HFF-Myc (cell line): ENCODE measurements around the gene GSTT2B.
"Not testable (repeated sequence)": the region's sequence is repeated elsewhere in the genome, so short reads cannot be mapped to it uniquely, and the experiment has no call there.

Experiments
- DNase-seq: peaks from one replicate; pipeline ENCODE4 v3.0.0-alpha.2; 2011; ENCODE audit warnings: low read depth; ENCODE audit errors: extremely low read depth
- H3K4me3 ChIP-seq: replicated peaks from 2 replicates; pipeline ENCODE4 v1.5.1; 2011; ENCODE audit warnings: low read depth, mild to moderate bottlenecking, control low read depth, low read length
- TF ChIP-seq, protein P1 (sequence below): IDR thresholded peaks from 2 replicates; pipeline ENCODE4 v1.5.1; 2012; ENCODE audit warnings: mild to moderate bottlenecking, low read depth, low read length, control low read depth; ENCODE audit errors: missing control alignments

The GSTT2B gene

DNA sequence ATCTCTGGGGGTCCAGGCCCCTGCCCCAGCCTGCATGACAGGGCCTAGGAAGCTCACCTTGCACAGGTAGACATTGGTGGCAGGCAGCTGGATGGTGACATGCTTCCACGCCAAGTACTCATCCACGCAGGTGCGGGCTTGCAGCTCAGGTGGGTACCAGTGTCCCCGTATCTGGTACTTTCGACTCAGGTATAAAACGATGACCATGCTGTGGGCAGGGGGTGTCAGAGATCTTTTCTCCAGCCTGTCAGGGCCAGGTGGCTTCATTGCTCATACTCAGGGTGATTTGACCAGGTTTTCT, 45.9 kb upstream of the GSTT2B start:
- H3K4me3 ChIP-seq, result no peak overlapping the region
- DNase-seq, result no peak
- TF ChIP-seq, protein P1, sequence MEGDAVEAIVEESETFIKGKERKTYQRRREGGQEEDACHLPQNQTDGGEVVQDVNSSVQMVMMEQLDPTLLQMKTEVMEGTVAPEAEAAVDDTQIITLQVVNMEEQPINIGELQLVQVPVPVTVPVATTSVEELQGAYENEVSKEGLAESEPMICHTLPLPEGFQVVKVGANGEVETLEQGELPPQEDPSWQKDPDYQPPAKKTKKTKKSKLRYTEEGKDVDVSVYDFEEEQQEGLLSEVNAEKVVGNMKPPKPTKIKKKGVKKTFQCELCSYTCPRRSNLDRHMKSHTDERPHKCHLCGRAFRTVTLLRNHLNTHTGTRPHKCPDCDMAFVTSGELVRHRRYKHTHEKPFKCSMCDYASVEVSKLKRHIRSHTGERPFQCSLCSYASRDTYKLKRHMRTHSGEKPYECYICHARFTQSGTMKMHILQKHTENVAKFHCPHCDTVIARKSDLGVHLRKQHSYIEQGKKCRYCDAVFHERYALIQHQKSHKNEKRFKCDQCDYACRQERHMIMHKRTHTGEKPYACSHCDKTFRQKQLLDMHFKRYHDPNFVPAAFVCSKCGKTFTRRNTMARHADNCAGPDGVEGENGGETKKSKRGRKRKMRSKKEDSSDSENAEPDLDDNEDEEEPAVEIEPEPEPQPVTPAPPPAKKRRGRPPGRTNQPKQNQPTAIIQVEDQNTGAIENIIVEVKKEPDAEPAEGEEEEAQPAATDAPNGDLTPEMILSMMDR, result no peak

DNA sequence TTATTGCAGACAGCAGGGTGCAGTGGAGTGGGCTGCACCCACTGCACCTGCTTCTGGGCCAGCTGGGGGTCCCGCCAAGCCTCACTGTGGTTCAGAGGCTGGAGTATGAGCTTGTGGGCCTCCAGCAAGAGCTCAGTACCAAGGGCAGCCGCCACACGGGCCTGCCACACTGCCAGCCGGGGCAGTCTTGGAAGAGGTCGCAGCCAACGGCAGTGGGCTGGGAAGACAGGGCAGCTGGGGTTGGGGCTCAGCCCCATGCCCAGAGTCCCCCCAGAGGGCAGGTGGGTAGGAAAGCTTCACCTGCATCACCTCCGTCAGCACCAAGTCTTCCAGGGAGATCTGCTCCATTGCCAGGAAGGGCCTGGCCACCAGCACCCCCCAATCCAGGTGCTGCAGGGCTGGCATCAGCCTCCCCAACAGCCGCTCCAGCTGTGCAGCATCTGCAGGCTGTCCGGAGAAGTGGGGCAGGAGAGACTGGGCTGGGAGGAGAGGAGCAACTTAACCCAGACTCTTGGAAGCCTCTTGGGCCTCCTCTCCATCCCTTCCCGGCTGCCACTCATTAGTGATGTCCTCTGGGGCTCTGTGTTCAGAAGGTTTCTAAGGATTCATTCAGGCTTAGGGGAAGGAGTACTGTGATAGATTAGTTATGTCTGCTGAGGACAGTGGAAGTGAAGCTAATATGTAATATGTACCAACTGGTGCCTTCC, 45.4 kb upstream of the GSTT2B start:
- DNase-seq, result no peak
- H3K4me3 ChIP-seq, result no peak overlapping the region
- TF ChIP-seq, protein P1, result no peak

DNA sequence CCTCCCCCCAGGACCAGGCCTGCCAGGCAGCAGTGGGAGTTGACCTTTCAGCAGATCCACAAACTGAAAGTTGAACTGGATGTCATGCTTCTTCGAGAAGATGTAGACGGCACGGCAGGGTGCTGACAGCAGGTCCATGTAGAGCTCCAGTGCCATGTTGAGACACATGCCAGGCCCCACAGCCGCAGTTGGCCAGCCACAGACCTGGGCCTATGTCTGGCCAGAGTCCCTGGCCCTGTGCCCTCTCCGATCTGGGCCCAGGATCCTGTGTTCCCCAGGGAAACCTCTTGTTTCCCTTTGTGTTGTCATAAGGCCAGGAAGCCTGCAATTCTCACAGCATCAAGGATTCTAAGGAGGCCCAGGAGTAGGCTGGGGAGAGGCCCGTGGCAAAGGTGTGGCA, 44.2 kb upstream of the GSTT2B start, which contains the start of gene GSTT4:
GSTT4 (minus strand) TSS at position 253 of the 400 bp plus-strand sequence; CDS start at position 156, 97 bp downstream.
- DNase-seq, result no peak
- TF ChIP-seq, protein P1, result no peak
- H3K4me3 ChIP-seq, result no peak within 1 kb of the TSS

DNA sequence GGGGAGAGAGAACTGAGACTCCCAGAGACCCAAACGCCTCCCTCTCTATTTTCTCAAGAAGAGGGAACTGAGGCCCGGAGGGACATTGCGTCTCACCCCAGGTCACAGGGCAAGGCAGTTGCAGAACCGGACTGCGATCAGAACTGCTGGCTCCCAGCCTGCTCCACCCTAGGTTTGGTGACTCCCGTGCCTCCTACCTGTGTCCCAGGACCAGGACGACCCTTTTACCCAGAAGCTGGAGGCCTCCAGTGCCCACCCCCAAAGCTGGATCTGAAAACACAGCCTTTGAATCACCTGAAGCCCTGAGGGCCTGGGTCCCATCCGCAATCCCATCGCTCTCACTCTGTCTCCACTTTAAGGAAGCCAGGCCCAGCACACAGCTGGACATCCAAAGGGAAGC, 42.9 kb upstream of the GSTT2B start:
- no peak for DNase-seq
- TF ChIP-seq, protein P1, result no peak
- H3K4me3 ChIP-seq, result no peak overlapping the region

DNA sequence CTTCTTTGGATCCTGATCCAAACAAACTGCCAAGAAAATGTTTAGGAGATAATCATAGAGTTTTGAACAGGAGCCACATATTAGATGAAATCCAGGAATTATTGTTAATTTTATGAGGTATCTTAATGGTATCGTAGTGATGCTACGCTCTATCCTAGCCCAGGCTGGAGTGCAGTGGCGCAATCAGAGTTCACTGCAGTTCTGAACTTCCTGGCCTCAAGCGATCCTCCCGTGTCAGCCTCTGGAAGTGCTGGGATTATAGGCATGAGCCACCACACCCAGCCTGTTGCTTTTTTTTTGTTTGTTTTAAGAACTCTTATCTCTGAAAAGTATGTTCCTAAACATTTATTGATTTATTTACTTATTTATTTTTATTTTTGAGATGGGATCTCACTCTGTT, 41.9 kb upstream of the GSTT2B start:
- DNase-seq, result no peak
- no peak overlapping the region for H3K4me3 ChIP-seq
- TF ChIP-seq, protein P1, result no peak

DNA sequence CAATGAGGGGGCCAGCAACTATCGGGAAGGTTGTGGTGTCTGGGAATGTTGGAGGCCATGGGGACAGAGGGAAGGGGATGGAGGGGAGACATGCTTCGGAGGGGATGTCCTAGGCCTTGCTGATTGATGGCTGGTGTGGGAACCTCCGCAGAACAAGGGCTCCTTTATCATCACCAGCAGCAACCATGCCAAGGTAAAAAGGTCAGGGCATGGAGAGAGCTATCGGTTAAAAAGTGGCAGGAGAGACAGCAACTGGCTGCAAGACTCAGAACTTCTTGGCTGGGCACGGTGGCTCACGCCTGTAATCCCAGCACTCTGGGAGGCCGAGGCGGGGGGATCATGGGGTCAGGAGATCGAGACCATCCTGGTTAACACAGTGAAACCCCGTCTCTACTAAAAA, 41.3 kb upstream of the GSTT2B start:
- H3K4me3 ChIP-seq, result no peak overlapping the region
- DNase-seq, result no peak
- TF ChIP-seq, protein P1, result no peak

DNA sequence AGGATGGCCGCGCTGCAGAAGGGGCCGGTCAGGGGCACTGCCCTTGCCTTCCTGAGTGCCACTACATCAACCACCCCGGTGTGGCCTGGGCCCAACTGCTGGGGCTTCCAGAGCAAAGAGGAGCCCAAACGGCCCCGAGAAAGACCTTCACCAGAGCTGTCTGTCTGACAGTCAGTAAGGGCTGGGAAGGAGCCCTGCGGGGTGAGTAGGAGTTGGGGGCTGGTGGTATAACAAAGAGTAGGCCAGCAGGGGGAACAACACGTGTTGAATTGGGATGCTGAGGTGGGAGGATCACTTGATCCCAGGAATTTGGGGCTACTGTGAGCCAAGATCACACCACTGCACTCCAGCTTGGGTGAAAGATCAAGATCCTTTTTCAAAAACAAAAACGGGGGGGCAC, 40.3 kb upstream of the GSTT2B start:
- TF ChIP-seq, protein P1, result no peak
- no peak for DNase-seq
- H3K4me3 ChIP-seq, result no peak overlapping the region

DNA sequence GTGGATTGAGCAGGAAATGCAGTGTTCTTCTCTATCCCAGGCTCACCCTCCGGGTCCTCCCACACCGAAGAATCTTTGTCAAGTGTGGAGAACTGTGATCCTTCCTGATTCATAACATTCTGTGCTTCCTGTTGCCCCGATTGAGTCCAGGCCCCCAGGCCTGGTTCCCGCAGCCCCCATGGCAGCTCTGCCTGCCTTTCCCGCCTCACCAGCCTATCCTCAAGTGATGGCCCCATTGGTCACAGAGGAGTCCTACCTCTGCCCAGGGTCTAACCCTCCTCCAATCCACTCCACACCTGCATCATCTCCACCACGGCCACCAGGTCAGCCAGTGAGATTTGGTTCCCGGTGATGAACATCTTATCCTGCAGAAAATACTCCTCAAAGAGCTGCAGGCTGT, 38.8 kb upstream of the GSTT2B start:
- not testable (repeated sequence) for H3K4me3 ChIP-seq, DNase-seq
